Suprapubic skin (tissue), 3 donors: ENCODE measurements around the gene CTNNA2.

Experiments
- POLR2AphosphoS5 ChIP-seq, 3 donors: sonication (generic); formaldehyde crosslinking; IDR thresholded peaks; one replicate each; pipeline ENCODE4 v1.6.1; 2017; ENCODE audit warnings: antibody characterized with exemption in 3 of 3
- TF ChIP-seq, protein P1 (sequence below), 2 donors: fragments of 200-600 bp in 1 of 2; fragments of 450-650 bp in 1 of 2; sonication (generic) in 1 of 2; IDR thresholded peaks; one replicate each; pipeline ENCODE4 v1.5.1; 2016 to 2019; ENCODE audit warnings: antibody characterized with exemption in 2 of 2, mild to moderate bottlenecking in 1 of 2, moderate library complexity in 1 of 2

DNA sequence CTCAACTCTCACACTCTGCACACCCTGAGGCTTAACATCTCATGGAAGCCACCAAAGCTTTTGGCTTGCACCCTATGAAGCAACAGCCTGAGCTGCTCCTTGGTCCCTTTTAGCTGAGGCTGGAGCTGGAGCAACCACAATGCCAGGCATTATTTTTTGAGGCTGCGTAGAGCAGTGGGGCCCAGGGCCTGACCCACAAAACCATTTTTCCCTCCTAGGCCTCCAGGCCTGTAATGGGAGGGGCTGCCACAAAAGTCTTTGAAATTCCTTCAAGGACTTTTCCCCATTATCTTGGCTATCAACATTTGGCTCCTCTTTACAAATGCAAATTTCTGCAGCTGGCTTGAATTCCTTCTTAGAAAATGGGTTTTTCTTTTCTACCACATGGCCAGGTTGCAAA lies 39.8 kb downstream of the CTNNA2 start:
- TF ChIP-seq, protein P1, sequence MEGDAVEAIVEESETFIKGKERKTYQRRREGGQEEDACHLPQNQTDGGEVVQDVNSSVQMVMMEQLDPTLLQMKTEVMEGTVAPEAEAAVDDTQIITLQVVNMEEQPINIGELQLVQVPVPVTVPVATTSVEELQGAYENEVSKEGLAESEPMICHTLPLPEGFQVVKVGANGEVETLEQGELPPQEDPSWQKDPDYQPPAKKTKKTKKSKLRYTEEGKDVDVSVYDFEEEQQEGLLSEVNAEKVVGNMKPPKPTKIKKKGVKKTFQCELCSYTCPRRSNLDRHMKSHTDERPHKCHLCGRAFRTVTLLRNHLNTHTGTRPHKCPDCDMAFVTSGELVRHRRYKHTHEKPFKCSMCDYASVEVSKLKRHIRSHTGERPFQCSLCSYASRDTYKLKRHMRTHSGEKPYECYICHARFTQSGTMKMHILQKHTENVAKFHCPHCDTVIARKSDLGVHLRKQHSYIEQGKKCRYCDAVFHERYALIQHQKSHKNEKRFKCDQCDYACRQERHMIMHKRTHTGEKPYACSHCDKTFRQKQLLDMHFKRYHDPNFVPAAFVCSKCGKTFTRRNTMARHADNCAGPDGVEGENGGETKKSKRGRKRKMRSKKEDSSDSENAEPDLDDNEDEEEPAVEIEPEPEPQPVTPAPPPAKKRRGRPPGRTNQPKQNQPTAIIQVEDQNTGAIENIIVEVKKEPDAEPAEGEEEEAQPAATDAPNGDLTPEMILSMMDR (IDR thresholded peaks at IDR 0.05): no peak
- TF ChIP-seq POLR2AphosphoS5 (IDR thresholded peaks at IDR 0.05): no peak
